Bronchial epithelial cell (primary cell): Measurements from ENCODE around the gene MREG. TPM values are rescaled to one million over a fixed set of nuclear protein-coding genes. Genes with fewer than 3 reads are reported as not detected.

ENCODE experiments used
- DNase-seq: peaks from one replicate; pipeline ENCODE4 v3.0.0-alpha.2; 2010; ENCODE audit warnings: low read depth
- FAIRE-seq: peaks from 2 replicates; lab custom pipeline; 2011; peaks lifted over from hg19 to GRCh38; lab: Jason Lieb, UNC
- H3K27me3 ChIP-seq: 2 replicates; pipeline ENCODE4 v1.5.1; 2011; ENCODE audit warnings: low read length; ENCODE audit not compliant: control insufficient read depth, insufficient read depth
- H3K36me3 ChIP-seq: 2 replicates; pipeline ENCODE4 v1.5.1; 2011; ENCODE audit warnings: low read length; ENCODE audit not compliant: control insufficient read depth, insufficient read depth
- H3K4me3 ChIP-seq: 2 replicates; pipeline ENCODE4 v1.5.1; 2011; ENCODE audit warnings: mild to moderate bottlenecking, low read depth, low read length, control low read depth
- total RNA-seq: library from RNA; depleted of rRNA; stranded (reverse); fragments of >200 nt; gene quantifications from 2 replicates; pipeline ENCODE4 v1.2.1, GENCODE V29; 2014
- TF ChIP-seq, protein P1 (sequence below): IDR thresholded peaks from 2 replicates; pipeline ENCODE4 v1.5.1; 2011; ENCODE audit warnings: mild to moderate bottlenecking, moderate library complexity, low read length, control low read depth, inconsistent platforms; ENCODE audit not compliant: insufficient read depth, severe bottlenecking

MREG gene
- total RNA-seq, 1 donor from 2014 or later = 24.7 TPM

DNA sequence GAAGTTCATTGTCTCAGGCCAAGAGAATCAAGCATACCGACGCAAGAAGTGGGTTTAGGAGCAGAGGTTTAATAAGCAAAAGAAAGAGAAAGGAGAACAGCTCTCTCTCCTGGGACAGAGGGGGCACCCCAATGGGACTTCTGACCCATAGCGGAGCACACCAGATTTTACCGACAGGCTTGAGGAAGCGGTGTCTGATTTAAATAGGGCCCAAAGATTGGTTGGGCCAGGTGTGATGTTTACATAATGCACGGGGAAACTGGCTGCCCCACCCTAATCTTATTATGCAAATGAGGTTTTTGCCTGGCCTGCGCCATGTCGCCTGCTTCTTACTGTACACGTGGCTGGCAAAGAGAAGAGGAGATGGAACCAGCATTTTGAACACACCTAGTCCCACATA is 106.2 kb downstream of the MREG start:
- Histone ChIP-seq H3K4me3 (no peak overlapping the region), H3K36me3 (no peaks in the 10 kb centered on the region), H3K27me3 (no peaks in the 10 kb centered on the region)
- no peak for DNase-seq
- no peak for FAIRE-seq
- TF ChIP-seq, protein P1, sequence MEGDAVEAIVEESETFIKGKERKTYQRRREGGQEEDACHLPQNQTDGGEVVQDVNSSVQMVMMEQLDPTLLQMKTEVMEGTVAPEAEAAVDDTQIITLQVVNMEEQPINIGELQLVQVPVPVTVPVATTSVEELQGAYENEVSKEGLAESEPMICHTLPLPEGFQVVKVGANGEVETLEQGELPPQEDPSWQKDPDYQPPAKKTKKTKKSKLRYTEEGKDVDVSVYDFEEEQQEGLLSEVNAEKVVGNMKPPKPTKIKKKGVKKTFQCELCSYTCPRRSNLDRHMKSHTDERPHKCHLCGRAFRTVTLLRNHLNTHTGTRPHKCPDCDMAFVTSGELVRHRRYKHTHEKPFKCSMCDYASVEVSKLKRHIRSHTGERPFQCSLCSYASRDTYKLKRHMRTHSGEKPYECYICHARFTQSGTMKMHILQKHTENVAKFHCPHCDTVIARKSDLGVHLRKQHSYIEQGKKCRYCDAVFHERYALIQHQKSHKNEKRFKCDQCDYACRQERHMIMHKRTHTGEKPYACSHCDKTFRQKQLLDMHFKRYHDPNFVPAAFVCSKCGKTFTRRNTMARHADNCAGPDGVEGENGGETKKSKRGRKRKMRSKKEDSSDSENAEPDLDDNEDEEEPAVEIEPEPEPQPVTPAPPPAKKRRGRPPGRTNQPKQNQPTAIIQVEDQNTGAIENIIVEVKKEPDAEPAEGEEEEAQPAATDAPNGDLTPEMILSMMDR = no peak

GRCh38 chr2:215906458-215906857 is 106.9 kb downstream of the MREG start:
- FAIRE-seq (no peak), DNase-seq (no peak)
- H3K4me3 ChIP-seq = no peak overlapping the region
- TF ChIP-seq, protein P1 = no peak
- no peaks in the 10 kb centered on the region for H3K36me3 ChIP-seq
- no peaks in the 10 kb centered on the region for H3K27me3 ChIP-seq

- no peak for DNase-seq
- no peak for FAIRE-seq
- Histone ChIP-seq H3K27me3 (no peaks in the 10 kb centered on the region), H3K36me3 (no peaks in the 10 kb centered on the region), H3K4me3 (no peak overlapping the region)
- TF ChIP-seq, protein P1 = no peak
These were observed 107.7 kb downstream of the MREG start for GRCh38 chr2:215905691-215906090.

DNA sequence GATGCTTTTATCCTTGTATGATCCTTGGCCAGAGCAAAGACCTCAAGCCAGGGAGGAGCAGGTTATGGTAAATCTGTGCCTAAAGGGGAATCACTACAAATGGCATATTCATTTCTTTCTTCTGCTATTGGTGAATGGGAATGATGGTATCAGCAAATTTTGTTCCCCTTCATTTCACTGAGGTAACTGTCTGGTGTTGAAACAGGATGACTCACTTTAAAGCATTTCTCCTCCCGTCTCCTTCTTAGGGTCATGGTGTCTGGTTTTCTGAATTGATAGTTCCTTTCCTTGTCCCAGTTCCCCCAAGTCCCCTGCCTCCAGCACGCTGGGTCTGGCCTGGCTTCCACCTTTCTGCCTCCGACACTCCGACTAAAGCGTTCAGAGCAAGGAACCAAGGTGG is 109.2 kb downstream of the MREG start:
- H3K27me3 ChIP-seq = no peaks in the 10 kb centered on the region
- H3K4me3 ChIP-seq = no peak overlapping the region
- TF ChIP-seq, protein P1 = no peak
- FAIRE-seq (no peak), DNase-seq (peak; percentile 86)
- H3K36me3 ChIP-seq = no peaks in the 10 kb centered on the region

DNA sequence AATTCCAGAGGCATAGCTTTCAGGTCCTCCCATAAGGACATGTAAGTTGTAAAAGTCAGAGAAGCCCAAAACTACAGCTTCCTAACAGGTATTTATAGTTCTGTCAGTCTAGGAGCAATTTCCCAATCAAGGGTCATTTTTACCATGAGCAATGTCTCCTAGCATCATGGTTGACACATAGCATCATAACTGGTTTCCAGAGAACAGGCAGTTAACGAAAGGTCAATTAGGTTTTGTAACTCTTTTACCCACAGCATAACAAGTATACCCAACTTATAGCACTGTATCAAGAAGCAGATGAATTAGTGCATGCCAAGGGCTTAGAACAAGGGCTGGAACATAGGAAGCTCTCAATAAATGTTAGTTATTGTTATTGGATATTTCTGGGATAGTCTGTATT is 110.1 kb downstream of the MREG start:
- H3K36me3 ChIP-seq = no peaks in the 10 kb centered on the region
- no peak overlapping the region for H3K4me3 ChIP-seq
- H3K27me3 ChIP-seq = no peaks in the 10 kb centered on the region
- TF ChIP-seq, protein P1 = no peak
- FAIRE-seq (no peak), DNase-seq (peak; percentile 49)

GRCh38 chr2:215901796-215902195 is 111.6 kb downstream of the MREG start:
- TF ChIP-seq, protein P1 = no peak
- no peak for DNase-seq
- no peaks in the 10 kb centered on the region for H3K27me3 ChIP-seq
- no peaks in the 10 kb centered on the region for H3K36me3 ChIP-seq
- H3K4me3 ChIP-seq = no peak overlapping the region
- FAIRE-seq = no peak
